ENCODE data around the gene DLX6.

GRCh38 chr7:97011536-97012364 is 6.4 kb downstream of the DLX6 start:
- TF ChIP-seq EZH2 (IDR thresholded peaks at IDR 0.05; ENCODE audit: low read depth) (no peak), CTCF (conservative IDR thresholded peaks at IDR 0.05) (no peak)
